Fibroblast of upper back skin (primary cell): ENCODE data around the gene KDM5B.

Experiments
- DNase-seq: peaks from one replicate; pipeline ENCODE4 v3.0.0-alpha.2; 2013

The KDM5B gene

DNA sequence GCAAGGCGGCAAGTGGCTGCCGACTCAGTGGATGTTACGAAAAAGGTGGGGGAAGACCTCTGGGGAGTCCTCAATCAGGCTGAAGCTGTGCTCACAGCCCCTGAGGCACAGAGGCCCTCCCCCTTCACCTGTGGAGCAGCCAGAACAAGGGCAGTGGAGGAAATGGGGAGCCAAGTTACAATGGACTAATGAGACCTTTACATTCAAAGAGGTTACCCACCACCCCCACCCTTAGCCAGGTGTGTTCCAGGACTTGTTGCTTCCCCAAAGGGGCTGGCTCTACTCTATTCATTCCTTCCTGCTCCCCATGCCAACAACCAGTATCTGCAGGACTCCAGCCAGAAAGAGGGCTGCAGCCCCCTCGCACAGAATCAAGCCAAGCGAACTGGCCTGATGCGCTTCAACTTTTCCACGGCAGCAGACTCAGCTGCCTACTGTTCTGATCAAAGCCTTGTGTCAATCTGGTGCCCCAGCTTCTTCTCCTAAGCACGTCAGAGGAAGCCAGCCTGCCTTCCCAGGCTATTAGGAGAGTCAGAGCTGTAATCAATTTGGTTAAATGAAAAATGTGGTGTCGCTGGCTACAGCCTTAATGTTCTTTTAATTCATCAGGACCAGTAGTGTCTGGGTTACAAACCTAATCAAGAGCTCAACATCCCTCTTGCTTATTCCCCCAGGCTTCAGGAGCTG is 96.1 kb downstream of the KDM5B start:
- DNase-seq = no peak

DNA sequence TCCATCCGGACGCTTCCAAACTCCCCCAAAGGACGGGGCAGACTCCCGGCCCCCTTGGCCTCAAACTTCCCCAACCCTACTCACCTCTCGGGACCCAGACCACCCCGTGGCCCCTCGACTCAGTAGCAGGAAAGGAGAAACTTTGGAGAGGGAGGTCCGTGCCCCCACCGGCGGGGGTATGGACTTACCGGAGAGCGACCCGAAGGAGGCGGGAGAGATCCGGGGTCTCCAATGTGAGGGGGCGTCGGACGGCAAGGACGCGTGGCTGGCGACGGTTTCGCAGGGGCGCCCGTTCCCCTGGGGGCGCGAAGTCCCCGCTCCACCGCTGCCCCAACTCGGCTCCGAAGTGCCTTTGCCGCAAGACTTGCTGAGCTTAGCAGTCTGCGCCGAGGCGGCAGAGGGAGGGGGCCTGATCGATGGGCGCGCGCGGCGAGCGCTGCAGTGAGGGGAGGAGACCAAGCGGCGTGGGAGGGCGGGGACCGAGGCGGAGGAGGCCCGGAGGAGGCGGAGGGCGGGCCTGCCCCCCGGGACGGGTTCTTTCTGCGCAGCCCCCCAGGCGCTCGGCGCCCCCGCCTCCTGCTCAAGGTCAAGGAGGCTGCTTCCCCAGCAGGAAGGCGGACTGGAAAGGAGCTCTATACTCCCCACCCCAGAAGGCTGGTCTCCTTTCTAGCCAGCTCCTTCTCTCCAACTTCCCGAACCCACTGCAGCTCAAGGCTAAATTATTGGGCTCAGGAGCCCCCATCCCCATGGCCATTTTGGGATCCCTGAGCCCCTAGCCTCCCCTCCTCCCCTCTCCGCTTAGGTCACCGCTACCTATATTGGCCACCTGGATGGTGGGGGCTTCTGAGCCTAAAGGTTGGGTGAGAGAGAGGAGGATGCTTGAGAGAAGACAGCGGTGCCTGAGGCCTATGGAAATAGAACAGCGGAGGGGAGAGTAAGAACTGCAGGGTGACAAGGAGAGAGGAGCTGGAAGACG is 97.9 kb downstream of the KDM5B start, which contains the start of gene SYT2:
Gene SYT2, minus strand, starts transcription at position 385 of the 976 bp plus-strand sequence. CDS start 104,682 bp downstream, outside the sequence.
- peak; percentile 8 for DNase-seq

DNA sequence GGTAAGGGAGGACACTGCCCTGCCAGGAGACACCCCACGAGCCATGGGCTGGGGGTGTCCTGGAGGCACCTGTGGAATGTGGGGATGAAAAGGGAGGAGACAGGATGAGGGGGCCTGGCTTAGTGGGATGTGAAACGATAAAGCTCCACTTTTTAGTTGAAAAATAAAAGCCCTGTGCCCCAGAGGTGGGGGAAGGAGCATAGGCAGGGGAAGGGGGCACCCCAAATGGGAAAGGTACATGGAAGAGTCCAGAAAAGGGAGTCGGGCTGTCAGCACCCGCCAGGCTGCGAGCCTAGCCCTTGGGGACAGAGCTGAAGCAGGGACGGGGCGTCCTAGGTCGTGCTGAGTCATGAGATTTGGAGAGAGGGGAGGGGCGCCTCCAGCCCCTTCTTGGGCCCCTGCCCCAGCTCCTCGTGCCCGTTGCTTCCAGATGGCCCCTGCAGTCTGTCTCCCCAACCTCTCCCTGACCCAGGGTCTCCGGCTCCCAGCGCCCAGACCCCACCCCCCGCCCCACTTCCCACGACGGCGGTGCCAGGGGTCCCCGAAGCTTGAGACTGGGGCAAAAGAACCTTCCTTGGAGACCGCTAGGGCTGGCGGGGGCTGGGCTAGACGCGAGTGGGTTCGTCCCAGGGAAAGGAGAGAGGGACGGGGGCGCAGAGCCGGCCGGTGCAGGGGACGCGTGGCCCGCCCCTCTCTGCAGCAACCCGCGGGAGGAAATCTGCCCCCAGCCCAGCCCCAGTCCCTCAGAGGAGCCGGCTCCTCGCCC is 98.8 kb downstream of the KDM5B start:
- DNase-seq = no peak

DNA sequence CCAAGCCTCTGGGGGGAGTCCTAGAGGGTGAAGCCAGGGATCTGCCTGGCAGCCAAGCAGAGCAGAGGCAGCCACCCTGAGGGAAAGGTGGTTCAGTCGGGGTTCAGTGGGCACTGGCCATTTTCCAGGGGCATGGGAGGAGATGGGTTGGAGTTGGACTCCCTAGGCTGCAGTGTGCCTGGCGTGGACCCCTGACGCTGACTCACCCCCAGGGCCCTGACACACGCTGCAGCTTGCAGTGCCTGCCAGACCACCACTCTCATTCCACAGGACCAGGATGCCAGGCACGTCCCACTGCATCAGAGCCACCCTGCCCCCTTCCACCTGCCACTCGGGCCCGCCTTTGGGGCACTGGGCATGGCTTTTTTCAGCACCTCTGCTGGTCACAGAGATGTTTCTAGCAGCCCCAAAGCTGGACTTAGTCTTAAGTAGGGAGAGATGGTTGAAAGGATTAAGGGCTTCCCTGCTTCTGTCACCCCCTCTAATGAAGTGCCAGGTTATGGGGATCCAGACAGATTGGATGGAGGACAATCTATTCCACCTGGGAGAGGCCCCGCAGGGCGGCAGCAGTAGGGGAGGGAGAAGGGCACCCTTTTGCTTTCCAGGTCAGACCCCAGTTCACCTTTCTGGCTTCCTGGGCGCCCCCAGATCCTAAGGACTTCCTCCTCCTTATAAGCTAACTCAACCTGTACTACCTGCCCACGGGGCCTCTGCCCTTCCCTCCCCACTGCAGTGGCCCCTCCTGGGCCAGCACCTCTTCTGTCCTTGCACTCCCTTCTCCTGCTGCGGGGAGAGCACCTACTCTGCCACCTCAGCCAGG is 99.6 kb downstream of the KDM5B start:
- no peak for DNase-seq

DNA sequence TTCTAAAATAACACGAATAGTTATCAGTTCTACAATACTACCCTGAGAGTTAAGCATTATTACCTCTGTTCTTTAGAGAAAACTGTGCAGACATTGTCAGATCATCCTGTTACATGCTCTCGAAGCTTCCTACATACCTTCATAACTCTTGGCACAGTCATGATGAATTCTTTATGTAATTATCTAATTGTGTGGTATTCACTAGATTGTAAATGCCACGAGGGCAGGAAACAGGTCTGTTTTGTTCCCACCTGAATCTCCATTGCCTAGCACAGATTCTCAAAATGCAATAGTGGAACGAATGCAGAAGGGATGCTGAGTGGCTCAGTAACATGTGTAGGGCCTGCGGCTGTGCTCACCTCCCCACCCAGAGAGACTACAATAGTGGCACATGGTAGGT is 101.4 kb downstream of the KDM5B start:
- no peak for DNase-seq

DNA sequence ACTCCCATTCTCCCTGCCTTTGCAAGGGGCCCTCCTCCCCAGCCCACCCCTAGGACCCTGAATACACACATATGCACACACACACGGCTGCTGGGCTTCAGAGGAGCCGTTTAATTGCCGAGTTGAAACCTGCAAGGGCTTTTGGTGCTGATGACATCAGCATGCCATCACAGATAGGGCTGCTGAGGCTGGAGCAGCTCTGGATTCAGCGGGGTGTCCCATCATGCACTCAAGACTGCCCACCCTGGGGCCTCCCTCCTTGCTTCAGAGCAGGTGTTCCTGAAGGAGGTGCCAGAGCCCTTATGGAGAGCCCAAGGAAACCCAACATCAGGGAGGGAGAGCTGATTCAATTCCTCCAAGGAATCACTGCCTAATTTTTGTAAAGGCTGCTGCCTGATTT is 103.6 kb downstream of the KDM5B start:
- DNase-seq = no peak

DNA sequence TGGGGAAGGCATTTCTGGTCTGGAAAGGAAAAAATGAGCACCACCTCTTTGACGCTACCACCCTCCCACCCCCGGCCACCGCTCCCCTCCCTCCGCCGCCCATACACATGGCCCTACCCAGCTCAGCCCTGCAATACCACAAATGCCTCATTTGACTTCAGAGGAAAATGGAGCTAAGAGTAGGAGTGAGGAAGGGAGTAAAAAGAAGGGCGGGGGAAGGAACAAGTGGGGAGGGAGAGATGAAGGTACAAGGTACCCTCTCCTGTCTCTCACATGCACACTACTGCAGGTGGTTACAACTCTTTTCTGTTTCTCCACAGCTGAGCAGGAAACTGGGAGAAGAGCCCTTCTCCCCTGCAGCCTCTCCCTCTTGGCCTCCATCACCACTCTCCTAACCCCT is 105.0 kb downstream of the KDM5B start:
- DNase-seq = no peak

DNA sequence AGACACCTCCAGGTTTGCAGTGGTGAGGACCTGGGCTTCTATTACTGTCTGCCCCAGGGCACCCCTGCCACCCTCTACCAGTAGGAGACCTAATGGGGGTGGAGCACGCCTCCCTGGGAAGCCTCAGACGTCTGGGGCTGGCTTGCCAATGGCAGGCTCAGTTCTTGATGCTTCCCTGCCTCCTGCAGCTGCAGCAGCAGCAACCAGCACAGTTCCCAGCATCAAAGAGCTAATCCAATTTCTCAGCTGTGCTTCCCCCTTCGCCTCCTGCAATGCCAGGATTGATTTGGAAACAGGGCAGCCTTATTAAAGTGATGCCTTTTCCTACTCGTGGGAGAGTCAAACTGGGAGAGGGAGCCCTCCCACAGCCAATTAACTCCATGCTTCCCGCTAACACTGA is 106.1 kb downstream of the KDM5B start:
- no peak for DNase-seq

DNA sequence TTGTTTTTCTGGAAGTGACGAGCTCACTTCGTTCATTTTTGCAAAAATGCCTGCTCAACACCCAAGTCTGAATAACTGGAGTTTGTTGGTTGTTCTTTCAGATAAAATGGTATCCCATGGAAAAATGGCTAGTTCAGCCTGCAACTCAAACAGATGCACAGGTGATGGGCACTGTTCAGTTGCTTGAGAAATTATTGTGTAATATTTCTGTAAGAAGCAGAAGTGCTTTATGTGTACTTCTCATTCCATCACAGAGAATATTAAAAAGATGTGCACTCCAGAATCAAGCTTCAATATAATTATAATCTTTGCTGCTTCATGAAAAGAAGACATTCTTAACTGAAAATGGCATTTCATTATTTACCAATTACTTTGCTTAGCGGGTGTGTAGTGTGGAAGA is 107.0 kb downstream of the KDM5B start:
- no peak for DNase-seq

DNA sequence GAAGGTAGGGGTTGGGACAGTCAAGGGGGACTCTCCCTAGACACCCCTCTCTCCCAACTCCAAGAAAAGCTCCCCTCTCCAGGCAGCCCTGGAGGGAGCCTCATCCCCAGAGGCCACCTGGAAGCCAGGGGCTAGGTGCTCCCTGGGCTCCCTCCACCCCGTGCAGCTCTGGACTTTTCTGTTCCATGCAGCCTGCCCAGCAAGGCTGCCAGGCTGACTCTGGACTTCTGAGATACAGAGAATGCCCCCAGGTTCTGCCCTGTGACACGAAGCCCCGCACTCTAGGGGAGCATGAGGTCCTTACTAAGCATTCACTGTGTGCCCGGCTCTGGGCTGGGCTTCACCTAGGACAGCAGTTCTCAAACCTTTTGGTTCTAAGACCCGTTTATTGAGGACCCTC is 108.2 kb downstream of the KDM5B start:
- no peak for DNase-seq

DNA sequence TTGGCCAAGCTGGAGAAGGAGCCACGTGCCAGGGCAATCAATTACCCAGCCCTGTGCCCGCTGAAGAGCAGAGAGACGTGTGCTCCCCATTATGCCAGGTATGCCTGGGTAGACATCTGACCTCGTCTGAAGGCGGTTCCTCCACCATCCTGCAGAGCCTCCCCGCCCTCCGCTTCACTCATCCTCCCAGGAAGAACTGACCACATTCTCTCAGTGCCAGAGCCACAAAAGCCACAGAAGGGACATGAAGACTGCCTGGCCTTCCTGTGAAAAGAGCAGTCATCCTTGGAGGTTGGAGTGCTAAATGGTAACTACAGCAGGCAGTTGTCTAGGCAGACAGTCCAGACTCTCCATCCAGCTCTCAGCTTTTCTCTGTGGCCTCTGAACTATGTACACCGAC is 109.9 kb downstream of the KDM5B start:
- no peak for DNase-seq

DNA sequence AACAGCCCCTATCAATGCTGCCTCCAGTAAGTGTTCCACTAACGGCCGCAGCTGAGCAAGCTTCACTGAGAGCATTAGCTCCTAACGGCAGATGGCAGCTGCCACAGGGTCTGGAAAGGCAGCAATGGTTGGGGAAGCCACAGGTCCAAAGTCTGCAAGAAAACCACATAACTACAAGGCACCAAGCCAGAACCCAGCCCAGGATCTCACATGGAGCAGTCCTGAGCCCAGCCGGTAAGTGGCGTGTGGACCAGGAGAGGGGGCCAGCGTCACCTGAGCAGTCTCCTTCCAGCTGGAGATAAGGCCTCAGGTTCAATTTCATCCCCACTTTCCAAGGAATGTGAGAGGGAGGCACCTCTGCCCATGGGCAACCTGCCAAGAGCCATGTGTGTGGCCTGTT is 111.2 kb downstream of the KDM5B start:
- no peak for DNase-seq

DNA sequence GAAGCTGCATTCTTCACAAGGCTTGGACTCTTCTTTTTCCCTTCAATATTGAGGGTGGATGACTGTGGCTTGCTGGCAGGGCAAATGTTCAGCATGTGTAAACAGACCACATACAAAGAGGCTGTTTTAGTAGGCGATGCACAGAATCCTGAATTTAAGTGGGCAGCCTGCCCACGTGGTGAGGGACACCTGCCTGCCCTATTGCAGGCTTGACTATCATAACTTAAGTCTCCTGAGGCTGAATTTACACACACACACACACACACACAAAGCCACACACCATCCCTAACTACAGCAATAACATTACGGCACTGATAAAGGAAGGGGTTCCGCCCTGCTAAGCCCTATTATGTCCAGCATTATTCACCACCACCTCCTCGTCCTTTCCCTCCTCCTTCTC is 113.9 kb downstream of the KDM5B start:
- no peak for DNase-seq

DNA sequence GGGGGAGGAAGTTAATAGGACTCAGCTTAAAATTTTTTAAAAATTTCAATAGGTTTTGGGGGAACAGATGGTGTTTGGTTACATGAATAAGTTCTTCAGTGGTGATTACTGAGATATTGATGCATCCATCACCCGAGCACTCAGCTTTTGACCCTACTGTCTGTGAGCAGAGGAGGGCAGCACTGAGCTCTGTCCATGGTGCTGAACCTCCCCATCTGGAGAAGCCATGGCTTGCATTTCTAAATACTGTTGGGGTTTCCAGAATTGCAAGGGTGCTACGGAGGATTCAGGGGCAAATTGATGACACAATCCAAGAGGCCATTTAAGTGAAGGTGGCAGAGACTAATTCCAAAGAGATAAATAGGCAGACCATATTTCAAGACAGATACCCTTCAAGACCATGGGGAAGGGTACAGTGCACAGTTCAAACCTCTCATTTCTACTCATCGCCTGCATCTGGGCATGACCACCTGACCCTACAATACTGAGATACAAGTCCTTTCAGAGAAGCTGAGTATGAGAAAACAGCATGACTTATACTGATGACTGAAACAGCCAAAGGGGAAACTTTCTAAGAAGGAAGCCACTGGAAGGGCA is 115.2 kb downstream of the KDM5B start:
- DNase-seq = peak; percentile 69

DNA sequence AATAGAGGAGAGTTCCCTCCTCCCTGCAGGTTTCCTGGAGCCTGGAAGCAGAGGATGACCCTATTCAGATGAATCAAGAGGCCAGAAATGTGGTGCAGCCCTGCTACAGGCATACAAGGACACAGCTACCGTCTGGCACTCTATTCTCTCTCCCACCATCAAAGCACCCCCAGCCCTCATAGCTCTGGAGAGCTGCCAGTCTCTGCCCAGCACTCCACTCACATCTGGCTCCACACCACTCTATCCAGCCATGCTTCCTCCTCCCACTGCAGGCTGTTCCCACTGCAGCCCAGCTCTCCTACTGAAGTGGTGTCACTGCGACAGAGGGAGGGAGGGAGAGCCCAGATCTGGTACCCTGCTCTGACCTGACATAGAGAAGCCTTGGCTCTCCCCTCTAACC is 116.4 kb downstream of the KDM5B start:
- no peak for DNase-seq

DNA sequence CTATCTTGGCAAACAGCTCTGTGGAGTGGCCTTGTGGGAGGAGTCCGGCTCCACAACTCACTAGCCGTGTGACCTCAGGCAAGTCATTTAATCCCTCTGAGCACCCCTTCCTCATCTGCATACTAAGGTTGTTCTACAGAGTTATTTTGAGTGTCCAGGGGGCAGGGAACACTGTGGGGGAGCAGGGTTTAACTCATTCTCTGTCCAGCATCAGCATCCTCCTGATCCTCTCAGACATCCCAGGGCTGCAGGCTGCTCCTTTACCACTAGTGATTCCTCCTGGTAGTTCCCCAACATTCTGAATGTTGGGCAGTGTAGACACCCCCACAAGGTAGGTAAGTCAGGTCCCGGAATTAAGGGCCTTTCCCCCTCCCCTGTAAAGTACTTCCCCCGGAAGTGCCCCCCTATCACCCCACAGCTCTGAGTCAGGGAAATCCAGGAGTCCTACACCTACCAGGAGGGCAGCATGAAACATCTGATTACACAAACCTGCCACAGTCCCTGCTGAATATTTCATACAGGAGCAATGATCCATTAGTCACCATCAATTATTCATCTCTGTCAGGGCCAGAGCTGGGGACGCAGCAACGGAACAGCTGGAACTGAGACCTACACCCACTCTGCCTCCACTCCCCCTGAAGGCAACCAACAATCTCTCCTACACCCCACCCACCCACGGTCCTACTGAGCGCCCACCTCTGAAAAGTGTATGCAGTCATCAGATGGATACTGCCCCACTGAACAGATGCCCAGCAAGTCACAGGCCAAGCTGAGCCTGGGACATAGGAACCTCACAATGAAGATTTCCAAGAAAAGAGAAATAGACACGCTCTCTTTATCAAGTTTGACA is 118.5 kb downstream of the KDM5B start:
- DNase-seq = no peak

DNA sequence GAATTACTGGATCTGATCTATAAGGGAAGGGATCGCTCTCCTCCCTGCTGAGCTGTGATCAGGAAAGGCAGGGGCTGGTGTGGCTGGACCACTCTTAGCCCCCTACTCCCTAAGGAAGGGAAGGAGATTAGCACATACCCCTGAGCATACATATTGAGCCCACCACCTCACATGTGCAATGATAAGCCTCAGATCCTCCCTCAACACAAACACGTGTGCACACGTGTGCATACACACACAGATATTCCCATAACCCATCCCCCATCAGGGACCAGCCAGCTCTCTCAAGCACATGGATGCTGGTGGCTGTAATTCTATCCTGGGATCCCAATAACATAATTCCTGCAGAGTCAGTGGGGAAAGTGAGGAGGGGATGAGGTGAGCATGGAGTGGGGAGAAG is 119.1 kb downstream of the KDM5B start:
- no peak for DNase-seq

DNA sequence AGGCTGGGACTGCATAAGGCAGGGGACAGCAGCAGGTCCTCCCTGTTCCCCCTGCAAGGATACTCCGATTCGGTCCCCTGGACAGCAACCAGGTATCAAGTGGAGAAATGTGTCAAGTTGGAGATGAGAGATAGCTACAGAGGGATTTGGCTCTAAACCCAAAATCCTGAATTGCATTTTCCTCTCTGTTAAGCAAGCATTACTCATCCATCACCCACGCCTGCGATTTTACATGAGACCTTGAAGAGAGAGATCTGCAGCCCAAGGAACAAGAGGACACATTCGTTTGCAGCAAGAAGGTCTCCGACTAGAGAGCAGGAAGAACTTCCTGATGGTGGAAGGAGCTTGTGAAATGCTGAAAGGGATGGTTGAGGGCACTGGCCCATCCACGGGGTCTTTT is 119.8 kb downstream of the KDM5B start:
- no peak for DNase-seq

DNA sequence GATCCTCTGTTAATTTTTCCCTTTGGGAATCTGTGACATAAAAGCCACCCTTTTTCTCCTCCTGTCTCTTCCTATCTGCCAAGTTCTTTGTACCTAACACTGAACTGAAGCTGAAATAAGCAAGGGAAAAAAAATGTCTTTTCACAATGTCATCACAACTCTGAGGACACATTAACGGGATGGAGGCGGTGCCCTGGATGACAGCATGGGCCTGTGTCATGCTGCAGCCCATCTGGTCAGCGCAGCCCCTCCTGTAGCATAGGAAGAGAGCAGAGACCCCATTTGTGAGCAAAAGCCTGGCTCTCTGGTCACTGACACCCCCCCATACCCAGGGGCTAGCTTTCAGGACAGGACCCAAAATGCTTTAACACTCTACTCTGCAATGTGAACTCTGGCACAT is 120.4 kb downstream of the KDM5B start:
- no peak for DNase-seq

DNA sequence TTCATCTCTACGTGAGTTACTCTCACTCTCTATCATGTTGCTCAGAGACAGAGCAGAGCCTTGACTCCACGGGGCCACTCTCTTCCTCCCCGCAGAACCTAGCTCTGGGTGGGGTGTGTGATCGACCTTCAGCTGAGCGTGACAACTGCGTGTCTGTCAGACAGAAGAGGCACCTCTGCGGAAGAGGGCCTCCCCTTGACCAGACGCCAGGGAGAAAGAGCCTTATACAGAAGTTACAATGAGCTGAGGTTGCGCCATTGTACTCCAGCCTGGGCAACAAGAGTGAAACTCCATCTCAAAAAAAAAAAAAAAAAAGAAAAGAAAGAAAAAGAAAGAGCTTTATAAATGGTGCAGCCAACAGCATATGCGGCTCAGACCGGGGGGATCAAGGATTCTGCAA is 120.9 kb downstream of the KDM5B start:
- no peak for DNase-seq

DNA sequence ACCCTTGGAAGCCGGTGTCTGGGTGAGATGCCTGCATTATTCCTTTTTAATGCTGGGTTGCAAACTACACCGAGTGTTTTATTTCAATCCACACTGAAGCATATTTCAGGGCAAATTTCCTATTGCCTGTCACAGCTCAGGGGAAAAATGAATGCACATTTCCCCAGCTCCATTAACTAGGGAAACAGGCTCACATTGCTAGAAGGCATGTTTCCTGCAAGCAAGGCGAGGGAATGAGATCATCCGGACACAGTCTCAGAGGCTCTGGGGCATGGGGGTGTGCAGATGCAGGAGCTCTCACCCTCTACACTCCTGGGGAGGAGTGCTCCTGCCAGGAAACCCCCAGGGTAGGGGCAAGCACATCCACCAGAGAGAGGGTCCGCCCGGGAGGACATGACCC is 122.6 kb downstream of the KDM5B start:
- no peak for DNase-seq
